ENCODE results near the gene PNPLA6. TPM values are rescaled to one million over a fixed set of nuclear protein-coding genes. Genes with fewer than 3 reads are reported as not detected.
"Not testable (repeated sequence)": the region's sequence is repeated elsewhere in the genome, so short reads cannot be mapped to it uniquely, and the experiment has no call there.

The PNPLA6 gene
- polyA plus RNA-seq, 4 donors: 42.4 to 120 (median 78.4) TPM

DNA sequence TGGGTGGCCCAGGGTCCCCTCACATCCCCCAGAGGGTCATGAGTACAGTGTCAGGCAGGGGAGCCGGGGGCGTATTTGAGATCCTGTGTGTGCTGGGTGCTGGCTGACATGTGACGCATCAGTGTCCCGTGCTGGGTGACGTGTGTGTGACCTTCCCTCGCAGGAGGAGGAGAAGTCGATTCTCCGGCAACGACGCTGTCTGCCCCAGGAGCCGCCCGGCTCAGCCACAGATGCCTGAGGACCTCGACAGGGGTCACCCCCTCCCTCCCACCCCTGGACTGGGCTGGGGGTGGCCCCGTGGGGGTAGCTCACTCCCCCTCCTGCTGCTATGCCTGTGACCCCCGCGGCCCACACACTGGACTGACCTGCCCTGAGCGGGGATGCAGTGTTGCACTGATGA lies 25.8 kb downstream of the PNPLA6 start:
- H3K27me3 ChIP-seq (ENCODE audit: control insufficient read depth in 3 of 3, insufficient read depth in 3 of 3, low read length in 3 of 3): no peaks in the 10 kb centered on the region
- H3K4me1 ChIP-seq (ENCODE audit: control insufficient read depth in 3 of 3, insufficient read depth in 2 of 3, low read depth in 1 of 3, low read length in 2 of 3): no peaks in the 10 kb centered on the region
- H3K9me3 ChIP-seq (ENCODE audit: control insufficient read depth in 2 of 2, insufficient read depth in 1 of 2, low read depth in 1 of 2, low read length in 1 of 2): peaks cover 0 to 3% of the 10 kb centered on the region in 2 donors
- H3K36me3 ChIP-seq (ENCODE audit: control insufficient read depth in 3 of 3, insufficient read depth in 2 of 3, low read depth in 1 of 3, low read length in 3 of 3): peaks cover 10 to 48% (median 19%) of the 10 kb centered on the region in 3 donors
- DNase-seq (no peak), FAIRE-seq (no peak)
- H3K4me3 ChIP-seq (ENCODE audit: low read depth in 1 of 3, low read length in 3 of 3): no peak overlapping the region
- WGBS, 3 donors: 87 to 96% (median 89%) methylated on average over 14 to 17 of the region's 17 CpGs
- no peak overlapping the region for H3K27ac ChIP-seq (ENCODE audit: low read depth in 1 of 3, low read length in 2 of 3)

DNA sequence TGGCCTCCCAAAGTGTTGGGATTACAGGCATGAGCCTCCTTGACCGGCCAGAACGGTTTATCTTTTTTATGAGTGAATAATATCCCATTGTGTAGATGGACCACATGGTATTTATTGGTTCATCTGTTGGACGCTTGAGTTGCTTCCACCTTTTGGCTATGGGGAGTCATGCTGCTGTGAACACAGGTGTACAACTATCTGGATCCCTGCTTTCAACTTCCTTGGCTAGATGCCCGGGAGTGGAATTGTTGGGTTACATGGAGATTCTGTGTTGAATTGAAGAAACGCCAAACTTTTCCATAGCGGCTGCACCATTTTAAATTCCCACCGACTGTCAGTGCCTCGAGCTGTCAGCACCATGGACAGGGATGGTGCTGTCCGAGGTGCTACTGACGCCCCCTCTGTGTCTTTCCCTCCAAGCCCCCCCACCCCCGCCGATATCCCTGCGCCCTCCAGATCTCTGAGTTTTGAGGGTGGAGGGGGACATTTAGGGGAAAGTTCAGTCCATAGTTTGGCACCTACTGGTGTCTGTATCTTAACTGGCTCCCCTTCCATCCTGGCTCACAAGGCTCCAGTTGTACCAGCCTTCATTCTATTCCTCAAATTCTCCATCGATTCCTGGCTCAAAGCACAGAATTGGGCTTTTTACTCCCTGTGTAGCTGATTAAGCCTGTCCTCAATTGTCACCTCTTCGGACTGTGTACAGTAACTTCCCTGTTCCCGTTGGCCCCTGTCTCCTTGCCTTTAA lies 27.3 kb downstream of the PNPLA6 start:
- peak in 1 of 2 donors; percentile 34 for DNase-seq
- Histone ChIP-seq H3K9me3 (ENCODE audit: control insufficient read depth in 2 of 2, insufficient read depth in 1 of 2, low read depth in 1 of 2, low read length in 1 of 2) (peaks cover 0 to 3% of the 10 kb centered on the region in 2 donors), H3K27me3 (ENCODE audit: control insufficient read depth in 3 of 3, insufficient read depth in 3 of 3, low read length in 3 of 3) (no peaks in the 10 kb centered on the region), H3K4me3 (ENCODE audit: low read depth in 1 of 3, low read length in 3 of 3) (no peak overlapping the region), H3K4me1 (ENCODE audit: control insufficient read depth in 3 of 3, insufficient read depth in 2 of 3, low read depth in 1 of 3, low read length in 2 of 3) (no peaks in the 10 kb centered on the region), H3K27ac (ENCODE audit: low read depth in 1 of 3, low read length in 2 of 3) (no peak overlapping the region), H3K36me3 (ENCODE audit: control insufficient read depth in 3 of 3, insufficient read depth in 2 of 3, low read depth in 1 of 3, low read length in 3 of 3) (peaks cover 8 to 34% (median 10%) of the 10 kb centered on the region in 3 donors)
- no peak for FAIRE-seq
- 38 to 67% (median 56%) methylated on average over 15 to 16 of the region's 16 CpGs for WGBS, 3 donors

DNA sequence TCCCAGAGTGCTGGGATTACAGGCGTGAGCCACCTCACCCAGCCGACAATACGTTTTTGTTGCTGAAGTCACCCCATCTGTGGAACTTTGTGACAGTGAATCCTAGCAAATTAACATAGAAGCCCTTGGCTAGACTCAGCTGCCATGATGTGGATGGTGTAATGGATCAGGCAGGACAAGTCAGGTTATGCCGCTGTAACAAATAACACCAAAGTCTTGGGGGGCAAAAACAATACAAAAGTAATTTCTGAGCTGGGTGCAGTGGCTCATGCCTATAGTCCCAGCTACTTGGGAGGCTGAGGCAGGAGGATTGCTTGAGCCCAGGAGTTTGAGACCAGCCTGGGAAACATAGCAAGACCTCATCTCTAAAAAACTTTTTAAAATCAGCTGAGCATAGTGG lies 29.3 kb downstream of the PNPLA6 start:
- no peaks in the 10 kb centered on the region for H3K27me3 ChIP-seq (ENCODE audit: control insufficient read depth in 3 of 3, insufficient read depth in 3 of 3, low read length in 3 of 3)
- no peak overlapping the region for H3K27ac ChIP-seq (ENCODE audit: low read depth in 1 of 3, low read length in 2 of 3)
- 91 to 96% (median 93%) methylated on average over 4 of the region's 4 CpGs for WGBS, 3 donors
- H3K9me3 ChIP-seq (ENCODE audit: control insufficient read depth in 2 of 2, insufficient read depth in 1 of 2, low read depth in 1 of 2, low read length in 1 of 2): peaks cover 0 to 3% of the 10 kb centered on the region in 2 donors
- DNase-seq (no peak), FAIRE-seq (no peak)
- H3K36me3 ChIP-seq (ENCODE audit: control insufficient read depth in 3 of 3, insufficient read depth in 2 of 3, low read depth in 1 of 3, low read length in 3 of 3): peaks cover 0 to 18% (median 7%) of the 10 kb centered on the region in 3 donors
- H3K4me1 ChIP-seq (ENCODE audit: control insufficient read depth in 3 of 3, insufficient read depth in 2 of 3, low read depth in 1 of 3, low read length in 2 of 3): no peaks in the 10 kb centered on the region
- H3K4me3 ChIP-seq (ENCODE audit: low read depth in 1 of 3, low read length in 3 of 3): no peak overlapping the region

DNA sequence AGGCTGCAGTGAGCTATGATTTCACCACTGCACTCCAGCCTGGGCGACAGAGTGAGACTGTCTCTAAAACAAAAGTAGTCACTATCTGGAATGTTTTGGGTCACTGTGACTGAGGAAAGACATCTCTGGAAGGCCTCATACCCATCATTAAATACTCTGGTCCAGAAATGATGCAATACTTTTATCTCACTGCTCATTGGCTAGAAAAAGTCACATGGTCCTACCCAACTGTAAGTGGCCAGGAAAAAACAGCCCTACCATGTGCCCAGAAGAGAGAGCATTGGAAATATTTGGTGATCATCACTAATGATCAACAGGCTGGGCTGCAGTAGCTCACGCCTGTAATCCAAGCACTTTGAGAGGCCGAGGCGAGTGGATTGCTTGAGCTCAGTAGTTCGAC lies 29.8 kb downstream of the PNPLA6 start:
- peaks cover 0 to 14% (median 7%) of the 10 kb centered on the region in 3 donors for H3K36me3 ChIP-seq (ENCODE audit: control insufficient read depth in 3 of 3, insufficient read depth in 2 of 3, low read depth in 1 of 3, low read length in 3 of 3)
- WGBS, 3 donors: 76 to 90% (median 87%) methylated on average over 5 of the region's 5 CpGs
- FAIRE-seq: no peak
- H3K9me3 ChIP-seq (ENCODE audit: control insufficient read depth in 2 of 2, insufficient read depth in 1 of 2, low read depth in 1 of 2, low read length in 1 of 2): no peaks in the 10 kb centered on the region
- DNase-seq: no peak
- no peaks in the 10 kb centered on the region for H3K4me1 ChIP-seq (ENCODE audit: control insufficient read depth in 3 of 3, insufficient read depth in 2 of 3, low read depth in 1 of 3, low read length in 2 of 3)
- H3K27me3 ChIP-seq (ENCODE audit: control insufficient read depth in 3 of 3, insufficient read depth in 3 of 3, low read length in 3 of 3): no peaks in the 10 kb centered on the region
- no peak overlapping the region for H3K4me3 ChIP-seq (ENCODE audit: low read depth in 1 of 3, low read length in 3 of 3)
- H3K27ac ChIP-seq (ENCODE audit: low read depth in 1 of 3, low read length in 2 of 3): no peak overlapping the region

DNA sequence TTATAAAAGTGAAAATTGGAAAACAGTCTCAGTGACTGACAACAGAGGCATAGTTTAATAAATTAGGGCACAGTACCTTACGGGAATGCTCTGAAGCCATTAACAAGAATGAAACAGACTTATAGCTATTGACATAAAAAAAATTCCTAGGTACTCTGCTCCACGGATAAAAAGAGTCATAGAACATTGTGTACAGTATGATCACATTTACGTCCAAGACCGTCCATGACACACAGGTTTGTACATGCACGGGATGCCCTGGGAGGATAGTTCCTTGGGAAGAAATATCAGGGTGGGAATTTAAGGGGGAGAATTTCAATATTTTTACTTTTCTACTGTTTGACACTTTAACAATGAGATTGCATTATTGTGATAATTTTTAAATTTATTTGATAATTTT lies 35.2 kb downstream of the PNPLA6 start:
- Histone ChIP-seq H3K36me3 (ENCODE audit: control insufficient read depth in 3 of 3, insufficient read depth in 2 of 3, low read depth in 1 of 3, low read length in 3 of 3) (no peaks in the 10 kb centered on the region), H3K9me3 (ENCODE audit: control insufficient read depth in 2 of 2, insufficient read depth in 1 of 2, low read depth in 1 of 2, low read length in 1 of 2) (no peaks in the 10 kb centered on the region), H3K4me1 (ENCODE audit: control insufficient read depth in 3 of 3, insufficient read depth in 2 of 3, low read depth in 1 of 3, low read length in 2 of 3) (no peaks in the 10 kb centered on the region), H3K27ac (ENCODE audit: low read depth in 1 of 3, low read length in 2 of 3) (no peak overlapping the region), H3K4me3 (ENCODE audit: low read depth in 1 of 3, low read length in 3 of 3) (no peak overlapping the region), H3K27me3 (ENCODE audit: control insufficient read depth in 3 of 3, insufficient read depth in 3 of 3, low read length in 3 of 3) (no peaks in the 10 kb centered on the region)
- WGBS, 3 donors: 72 to 80% (median 79%) methylated on average over 5 of the region's 5 CpGs
- FAIRE-seq: no peak
- DNase-seq: no peak

DNA sequence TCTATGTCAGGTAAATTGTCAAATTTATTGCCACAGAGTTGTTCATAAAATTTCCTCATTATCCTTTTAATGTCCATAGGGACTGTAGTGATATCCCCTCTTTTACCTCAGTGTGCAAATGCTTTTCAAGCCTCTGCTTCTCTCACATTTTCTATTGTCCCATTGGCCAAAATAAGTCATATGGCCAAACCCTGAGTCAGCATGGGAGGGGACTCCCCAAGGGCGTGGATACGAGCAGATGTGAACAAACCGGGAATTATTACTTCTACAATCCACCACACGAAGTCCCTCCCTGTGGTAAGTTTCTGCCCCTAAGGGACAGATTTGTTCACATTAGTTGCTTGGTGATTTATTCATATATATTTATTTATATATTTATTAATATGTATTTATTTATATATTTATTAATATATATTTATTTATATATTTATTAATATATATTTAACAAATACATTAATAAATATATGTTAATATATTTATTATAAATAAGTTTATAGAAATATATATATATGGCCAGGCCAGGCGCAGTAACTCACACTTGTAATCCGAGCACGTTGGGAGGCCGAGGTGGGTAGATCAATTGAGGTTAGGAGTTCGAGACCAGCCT lies 40.0 kb downstream of the PNPLA6 start:
- H3K27me3 ChIP-seq (ENCODE audit: control insufficient read depth in 3 of 3, insufficient read depth in 3 of 3, low read length in 3 of 3): peaks cover 0 to 3% (median 0%) of the 10 kb centered on the region in 3 donors
- H3K9me3 ChIP-seq (ENCODE audit: control insufficient read depth in 2 of 2, insufficient read depth in 1 of 2, low read depth in 1 of 2, low read length in 1 of 2): no peaks in the 10 kb centered on the region
- DNase-seq: peak in 1 of 2 donors; percentile 26
- FAIRE-seq: peak; percentile 15
- 55 to 65% (median 56%) methylated on average over 9 of the region's 9 CpGs for WGBS, 3 donors
- no peaks in the 10 kb centered on the region for H3K36me3 ChIP-seq (ENCODE audit: control insufficient read depth in 3 of 3, insufficient read depth in 2 of 3, low read depth in 1 of 3, low read length in 3 of 3)
- H3K4me3 ChIP-seq (ENCODE audit: low read depth in 1 of 3, low read length in 3 of 3): no peak overlapping the region
- H3K4me1 ChIP-seq (ENCODE audit: control insufficient read depth in 3 of 3, insufficient read depth in 2 of 3, low read depth in 1 of 3, low read length in 2 of 3): no peaks in the 10 kb centered on the region
- H3K27ac ChIP-seq (ENCODE audit: low read depth in 1 of 3, low read length in 2 of 3): no peak overlapping the region

DNA sequence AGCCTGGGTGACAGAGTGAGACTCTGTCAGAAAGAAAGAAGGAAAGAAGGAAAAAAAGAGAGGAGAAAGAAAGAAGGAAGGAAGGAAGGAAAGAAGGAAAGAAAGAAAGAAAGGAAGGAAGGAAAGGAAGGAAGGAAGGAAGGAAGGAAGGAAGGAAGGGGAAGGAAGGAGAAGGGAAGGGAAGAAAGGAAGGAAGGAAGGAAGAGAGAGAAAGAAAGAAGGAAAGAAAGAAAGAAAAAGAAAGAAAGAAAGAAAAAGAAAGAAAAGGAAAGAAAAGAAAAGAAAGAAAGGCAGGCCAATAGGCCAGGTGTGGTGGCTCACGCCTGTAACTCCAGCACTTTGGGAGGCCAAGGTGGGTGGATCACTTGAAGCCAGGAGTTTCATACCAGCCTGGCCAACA lies 41.9 kb downstream of the PNPLA6 start:
- H3K36me3 ChIP-seq (ENCODE audit: control insufficient read depth in 3 of 3, insufficient read depth in 2 of 3, low read depth in 1 of 3, low read length in 3 of 3); H3K4me1 ChIP-seq (ENCODE audit: control insufficient read depth in 3 of 3, insufficient read depth in 2 of 3, low read depth in 1 of 3, low read length in 2 of 3); H3K27me3 ChIP-seq (ENCODE audit: control insufficient read depth in 3 of 3, insufficient read depth in 3 of 3, low read length in 3 of 3); DNase-seq; H3K4me3 ChIP-seq (ENCODE audit: low read depth in 1 of 3, low read length in 3 of 3); FAIRE-seq; H3K27ac ChIP-seq (ENCODE audit: low read depth in 1 of 3, low read length in 2 of 3); H3K9me3 ChIP-seq (ENCODE audit: control insufficient read depth in 2 of 2, insufficient read depth in 1 of 2, low read depth in 1 of 2, low read length in 1 of 2): not testable (repeated sequence)
- WGBS, 3 donors: 78 to 100% (median 93%) methylated on average over 1 of the region's 1 CpG

DNA sequence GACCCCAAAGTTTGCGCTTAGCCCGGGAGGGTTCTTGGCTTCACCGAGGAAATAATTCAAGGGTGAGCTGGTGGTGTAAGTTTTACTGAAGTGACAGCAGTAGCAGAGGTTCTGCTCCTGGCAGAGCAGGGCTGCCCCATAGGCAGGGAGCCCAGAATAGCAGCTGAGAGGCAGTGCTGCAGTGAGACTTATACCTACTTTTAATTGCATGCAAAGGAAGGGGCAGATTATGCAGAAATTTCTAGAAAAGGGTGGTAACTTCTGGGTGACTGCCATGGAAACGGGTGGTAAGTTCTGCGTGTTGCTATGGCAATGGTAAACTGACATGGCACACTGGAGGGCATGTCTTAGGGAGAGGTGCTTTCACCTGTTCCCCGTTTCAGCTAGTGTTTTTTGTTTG lies 42.6 kb downstream of the PNPLA6 start:
- Histone ChIP-seq H3K9me3 (ENCODE audit: control insufficient read depth in 2 of 2, insufficient read depth in 1 of 2, low read depth in 1 of 2, low read length in 1 of 2) (no peaks in the 10 kb centered on the region), H3K27ac (ENCODE audit: low read depth in 1 of 3, low read length in 2 of 3) (no peak overlapping the region), H3K27me3 (ENCODE audit: control insufficient read depth in 3 of 3, insufficient read depth in 3 of 3, low read length in 3 of 3) (peaks cover 0 to 3% (median 0%) of the 10 kb centered on the region in 3 donors), H3K36me3 (ENCODE audit: control insufficient read depth in 3 of 3, insufficient read depth in 2 of 3, low read depth in 1 of 3, low read length in 3 of 3) (no peaks in the 10 kb centered on the region), H3K4me1 (ENCODE audit: control insufficient read depth in 3 of 3, insufficient read depth in 2 of 3, low read depth in 1 of 3, low read length in 2 of 3) (no peaks in the 10 kb centered on the region), H3K4me3 (ENCODE audit: low read depth in 1 of 3, low read length in 3 of 3) (no peak overlapping the region)
- WGBS, 3 donors: 54 to 64% (median 55%) methylated on average over 6 of the region's 6 CpGs
- DNase-seq (no peak), FAIRE-seq (no peak)

Measured in small intestine (tissue), 7 donors.